ENCODE results near the gene TEP1.

DNA sequence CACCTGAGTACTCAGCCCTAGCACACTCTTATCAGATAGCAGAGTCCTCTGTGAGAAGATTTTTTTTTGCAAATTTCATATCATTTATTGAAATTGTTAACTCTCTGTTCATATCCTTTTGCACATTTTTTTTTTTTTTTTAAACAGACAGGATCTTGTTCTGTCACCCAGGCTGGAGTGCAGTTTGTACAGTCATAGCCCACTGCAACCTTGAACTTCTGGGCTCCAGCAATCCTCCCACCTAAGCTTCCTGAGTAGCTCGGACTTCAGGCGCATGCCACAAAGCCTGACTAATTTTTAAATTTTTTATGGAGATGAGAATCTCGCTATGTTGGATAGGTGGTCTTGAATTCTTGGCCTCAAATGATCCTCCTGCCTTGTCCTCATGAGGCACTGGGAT is 65.6 kb downstream of the TEP1 start:
- TF ChIP-seq, protein P1, sequence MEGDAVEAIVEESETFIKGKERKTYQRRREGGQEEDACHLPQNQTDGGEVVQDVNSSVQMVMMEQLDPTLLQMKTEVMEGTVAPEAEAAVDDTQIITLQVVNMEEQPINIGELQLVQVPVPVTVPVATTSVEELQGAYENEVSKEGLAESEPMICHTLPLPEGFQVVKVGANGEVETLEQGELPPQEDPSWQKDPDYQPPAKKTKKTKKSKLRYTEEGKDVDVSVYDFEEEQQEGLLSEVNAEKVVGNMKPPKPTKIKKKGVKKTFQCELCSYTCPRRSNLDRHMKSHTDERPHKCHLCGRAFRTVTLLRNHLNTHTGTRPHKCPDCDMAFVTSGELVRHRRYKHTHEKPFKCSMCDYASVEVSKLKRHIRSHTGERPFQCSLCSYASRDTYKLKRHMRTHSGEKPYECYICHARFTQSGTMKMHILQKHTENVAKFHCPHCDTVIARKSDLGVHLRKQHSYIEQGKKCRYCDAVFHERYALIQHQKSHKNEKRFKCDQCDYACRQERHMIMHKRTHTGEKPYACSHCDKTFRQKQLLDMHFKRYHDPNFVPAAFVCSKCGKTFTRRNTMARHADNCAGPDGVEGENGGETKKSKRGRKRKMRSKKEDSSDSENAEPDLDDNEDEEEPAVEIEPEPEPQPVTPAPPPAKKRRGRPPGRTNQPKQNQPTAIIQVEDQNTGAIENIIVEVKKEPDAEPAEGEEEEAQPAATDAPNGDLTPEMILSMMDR (IDR thresholded peaks at IDR 0.05; ENCODE audit: insufficient read depth, low read depth, low read length) = no peak
- no peak for TF ChIP-seq EZH2 (IDR thresholded peaks at IDR 0.05; ENCODE audit: insufficient read depth, low read length)
